HEK293 (cell line): ENCODE data around the gene PPID.

ENCODE experiments used
- GLI2 ChIP-seq: fragments of 450-650 bp; formaldehyde crosslinking; IDR thresholded peaks from 2 replicates; pipeline ENCODE4; 2017; ENCODE audit warnings: missing biosample characterization, missing genetic modification characterization, low read depth, borderline replicate concordance
- SP2 ChIP-seq: fragments of 450-650 bp; formaldehyde crosslinking; IDR thresholded peaks from 2 replicates; pipeline ENCODE4 v1.5.1; 2016; ENCODE audit warnings: missing biosample characterization, missing genetic modification characterization
- WT1 ChIP-seq: fragments of 450-650 bp; formaldehyde crosslinking; IDR thresholded peaks from 2 replicates; pipeline ENCODE4 v1.5.1; 2016; ENCODE audit warnings: missing biosample characterization, missing genetic modification characterization
- YY1 ChIP-seq: fragments of 450-650 bp; formaldehyde crosslinking; IDR thresholded peaks from 2 replicates; pipeline ENCODE4 v1.5.1; 2018; ENCODE audit warnings: missing biosample characterization, missing genetic modification characterization
- ZFP3 ChIP-seq: fragments of 450-650 bp; formaldehyde crosslinking; IDR thresholded peaks from 2 replicates; pipeline ENCODE4 v1.5.1; 2016; ENCODE audit warnings: low read depth, missing biosample characterization, missing genetic modification characterization
- ZFP69B ChIP-seq: fragments of 450-650 bp; formaldehyde crosslinking; IDR thresholded peaks from 2 replicates; pipeline ENCODE4 v1.5.1; 2016; ENCODE audit warnings: missing biosample characterization, missing genetic modification characterization
- ZNF184 ChIP-seq: fragments of 450-650 bp; IDR thresholded peaks from 2 replicates; pipeline ENCODE4 v1.5.1; 2018; ENCODE audit warnings: missing biosample characterization, mild to moderate bottlenecking, missing genetic modification characterization
- ZNF473 ChIP-seq: fragments of 450-650 bp; formaldehyde crosslinking; IDR thresholded peaks from 2 replicates; pipeline ENCODE4 v1.5.1; 2017; ENCODE audit warnings: missing biosample characterization, missing genetic modification characterization
- ZNF76 ChIP-seq: fragments of 450-650 bp; formaldehyde crosslinking; IDR thresholded peaks from 2 replicates; pipeline ENCODE4; 2016; ENCODE audit warnings: low read depth, missing biosample characterization, missing genetic modification characterization, borderline replicate concordance
- TF ChIP-seq, protein P1 (sequence below): fragments of 450-650 bp; formaldehyde crosslinking; IDR thresholded peaks from 2 replicates; pipeline ENCODE4 v1.5.1; 2016; ENCODE audit warnings: missing biosample characterization, missing genetic modification characterization, low read depth
- TF ChIP-seq, protein P2 (sequence below): fragments of 450-650 bp; formaldehyde crosslinking; IDR thresholded peaks from 2 replicates; pipeline ENCODE4 v1.5.1; 2016; ENCODE audit warnings: missing biosample characterization, missing genetic modification characterization
- TF ChIP-seq, protein P3 (sequence below): fragments of 450-650 bp; formaldehyde crosslinking; IDR thresholded peaks from 2 replicates; pipeline ENCODE4 v1.5.1; 2017; ENCODE audit warnings: missing biosample characterization, missing genetic modification characterization
- TF ChIP-seq, protein P4 (sequence below): fragments of 450-650 bp; formaldehyde crosslinking; IDR thresholded peaks from 2 replicates; pipeline ENCODE4 v1.5.1; 2016; ENCODE audit warnings: missing biosample characterization, missing genetic modification characterization
- TF ChIP-seq, protein P5 (sequence below): fragments of 450-650 bp; formaldehyde crosslinking; IDR thresholded peaks from 2 replicates; pipeline ENCODE4 v1.5.1; 2017; ENCODE audit warnings: missing biosample characterization, mild to moderate bottlenecking, missing genetic modification characterization, moderate library complexity

DNA sequence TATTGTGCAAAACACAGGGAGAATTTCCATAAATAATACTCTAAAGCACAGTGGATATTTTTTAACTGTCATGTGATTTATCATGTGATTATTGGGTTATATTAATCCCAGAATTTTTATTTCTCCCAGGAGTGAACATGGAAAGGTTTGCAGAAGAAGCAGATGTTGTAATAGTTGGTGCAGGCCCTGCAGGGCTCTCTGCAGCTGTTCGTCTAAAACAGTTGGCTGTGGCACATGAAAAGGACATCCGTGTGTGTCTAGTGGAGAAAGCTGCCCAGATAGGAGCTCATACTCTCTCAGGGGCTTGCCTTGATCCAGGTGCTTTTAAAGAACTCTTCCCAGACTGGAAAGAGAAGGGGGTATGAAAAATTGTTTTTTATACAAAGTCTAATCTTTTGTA lies 41.1 kb downstream of the PPID start:
- TF ChIP-seq, protein P1, sequence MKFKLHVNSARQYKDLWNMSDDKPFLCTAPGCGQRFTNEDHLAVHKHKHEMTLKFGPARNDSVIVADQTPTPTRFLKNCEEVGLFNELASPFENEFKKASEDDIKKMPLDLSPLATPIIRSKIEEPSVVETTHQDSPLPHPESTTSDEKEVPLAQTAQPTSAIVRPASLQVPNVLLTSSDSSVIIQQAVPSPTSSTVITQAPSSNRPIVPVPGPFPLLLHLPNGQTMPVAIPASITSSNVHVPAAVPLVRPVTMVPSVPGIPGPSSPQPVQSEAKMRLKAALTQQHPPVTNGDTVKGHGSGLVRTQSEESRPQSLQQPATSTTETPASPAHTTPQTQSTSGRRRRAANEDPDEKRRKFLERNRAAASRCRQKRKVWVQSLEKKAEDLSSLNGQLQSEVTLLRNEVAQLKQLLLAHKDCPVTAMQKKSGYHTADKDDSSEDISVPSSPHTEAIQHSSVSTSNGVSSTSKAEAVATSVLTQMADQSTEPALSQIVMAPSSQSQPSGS (tag by site-specific recombination) = no peak
- TF ChIP-seq ZNF473 (tag by site-specific recombination) (no peak), GLI2 (tag by site-specific recombination) (no peak), YY1 (tag by site-specific recombination) (no peak), WT1 (tag by site-specific recombination) (no peak), SP2 (no peak), ZFP3 (tag by site-specific recombination) (no peak), ZNF184 (tag by site-specific recombination) (no peak), ZFP69B (no peak), ZNF76 (tag by site-specific recombination) (no peak)
- TF ChIP-seq, protein P2, sequence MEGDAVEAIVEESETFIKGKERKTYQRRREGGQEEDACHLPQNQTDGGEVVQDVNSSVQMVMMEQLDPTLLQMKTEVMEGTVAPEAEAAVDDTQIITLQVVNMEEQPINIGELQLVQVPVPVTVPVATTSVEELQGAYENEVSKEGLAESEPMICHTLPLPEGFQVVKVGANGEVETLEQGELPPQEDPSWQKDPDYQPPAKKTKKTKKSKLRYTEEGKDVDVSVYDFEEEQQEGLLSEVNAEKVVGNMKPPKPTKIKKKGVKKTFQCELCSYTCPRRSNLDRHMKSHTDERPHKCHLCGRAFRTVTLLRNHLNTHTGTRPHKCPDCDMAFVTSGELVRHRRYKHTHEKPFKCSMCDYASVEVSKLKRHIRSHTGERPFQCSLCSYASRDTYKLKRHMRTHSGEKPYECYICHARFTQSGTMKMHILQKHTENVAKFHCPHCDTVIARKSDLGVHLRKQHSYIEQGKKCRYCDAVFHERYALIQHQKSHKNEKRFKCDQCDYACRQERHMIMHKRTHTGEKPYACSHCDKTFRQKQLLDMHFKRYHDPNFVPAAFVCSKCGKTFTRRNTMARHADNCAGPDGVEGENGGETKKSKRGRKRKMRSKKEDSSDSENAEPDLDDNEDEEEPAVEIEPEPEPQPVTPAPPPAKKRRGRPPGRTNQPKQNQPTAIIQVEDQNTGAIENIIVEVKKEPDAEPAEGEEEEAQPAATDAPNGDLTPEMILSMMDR (tag by site-specific recombination) = no peak
- TF ChIP-seq, protein P3, sequence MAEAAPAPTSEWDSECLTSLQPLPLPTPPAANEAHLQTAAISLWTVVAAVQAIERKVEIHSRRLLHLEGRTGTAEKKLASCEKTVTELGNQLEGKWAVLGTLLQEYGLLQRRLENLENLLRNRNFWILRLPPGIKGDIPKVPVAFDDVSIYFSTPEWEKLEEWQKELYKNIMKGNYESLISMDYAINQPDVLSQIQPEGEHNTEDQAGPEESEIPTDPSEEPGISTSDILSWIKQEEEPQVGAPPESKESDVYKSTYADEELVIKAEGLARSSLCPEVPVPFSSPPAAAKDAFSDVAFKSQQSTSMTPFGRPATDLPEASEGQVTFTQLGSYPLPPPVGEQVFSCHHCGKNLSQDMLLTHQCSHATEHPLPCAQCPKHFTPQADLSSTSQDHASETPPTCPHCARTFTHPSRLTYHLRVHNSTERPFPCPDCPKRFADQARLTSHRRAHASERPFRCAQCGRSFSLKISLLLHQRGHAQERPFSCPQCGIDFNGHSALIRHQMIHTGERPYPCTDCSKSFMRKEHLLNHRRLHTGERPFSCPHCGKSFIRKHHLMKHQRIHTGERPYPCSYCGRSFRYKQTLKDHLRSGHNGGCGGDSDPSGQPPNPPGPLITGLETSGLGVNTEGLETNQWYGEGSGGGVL (tag by site-specific recombination) = no peak
- TF ChIP-seq, protein P4, sequence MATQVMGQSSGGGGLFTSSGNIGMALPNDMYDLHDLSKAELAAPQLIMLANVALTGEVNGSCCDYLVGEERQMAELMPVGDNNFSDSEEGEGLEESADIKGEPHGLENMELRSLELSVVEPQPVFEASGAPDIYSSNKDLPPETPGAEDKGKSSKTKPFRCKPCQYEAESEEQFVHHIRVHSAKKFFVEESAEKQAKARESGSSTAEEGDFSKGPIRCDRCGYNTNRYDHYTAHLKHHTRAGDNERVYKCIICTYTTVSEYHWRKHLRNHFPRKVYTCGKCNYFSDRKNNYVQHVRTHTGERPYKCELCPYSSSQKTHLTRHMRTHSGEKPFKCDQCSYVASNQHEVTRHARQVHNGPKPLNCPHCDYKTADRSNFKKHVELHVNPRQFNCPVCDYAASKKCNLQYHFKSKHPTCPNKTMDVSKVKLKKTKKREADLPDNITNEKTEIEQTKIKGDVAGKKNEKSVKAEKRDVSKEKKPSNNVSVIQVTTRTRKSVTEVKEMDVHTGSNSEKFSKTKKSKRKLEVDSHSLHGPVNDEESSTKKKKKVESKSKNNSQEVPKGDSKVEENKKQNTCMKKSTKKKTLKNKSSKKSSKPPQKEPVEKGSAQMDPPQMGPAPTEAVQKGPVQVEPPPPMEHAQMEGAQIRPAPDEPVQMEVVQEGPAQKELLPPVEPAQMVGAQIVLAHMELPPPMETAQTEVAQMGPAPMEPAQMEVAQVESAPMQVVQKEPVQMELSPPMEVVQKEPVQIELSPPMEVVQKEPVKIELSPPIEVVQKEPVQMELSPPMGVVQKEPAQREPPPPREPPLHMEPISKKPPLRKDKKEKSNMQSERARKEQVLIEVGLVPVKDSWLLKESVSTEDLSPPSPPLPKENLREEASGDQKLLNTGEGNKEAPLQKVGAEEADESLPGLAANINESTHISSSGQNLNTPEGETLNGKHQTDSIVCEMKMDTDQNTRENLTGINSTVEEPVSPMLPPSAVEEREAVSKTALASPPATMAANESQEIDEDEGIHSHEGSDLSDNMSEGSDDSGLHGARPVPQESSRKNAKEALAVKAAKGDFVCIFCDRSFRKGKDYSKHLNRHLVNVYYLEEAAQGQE (tag by site-specific recombination) = no peak
- TF ChIP-seq, protein P5, sequence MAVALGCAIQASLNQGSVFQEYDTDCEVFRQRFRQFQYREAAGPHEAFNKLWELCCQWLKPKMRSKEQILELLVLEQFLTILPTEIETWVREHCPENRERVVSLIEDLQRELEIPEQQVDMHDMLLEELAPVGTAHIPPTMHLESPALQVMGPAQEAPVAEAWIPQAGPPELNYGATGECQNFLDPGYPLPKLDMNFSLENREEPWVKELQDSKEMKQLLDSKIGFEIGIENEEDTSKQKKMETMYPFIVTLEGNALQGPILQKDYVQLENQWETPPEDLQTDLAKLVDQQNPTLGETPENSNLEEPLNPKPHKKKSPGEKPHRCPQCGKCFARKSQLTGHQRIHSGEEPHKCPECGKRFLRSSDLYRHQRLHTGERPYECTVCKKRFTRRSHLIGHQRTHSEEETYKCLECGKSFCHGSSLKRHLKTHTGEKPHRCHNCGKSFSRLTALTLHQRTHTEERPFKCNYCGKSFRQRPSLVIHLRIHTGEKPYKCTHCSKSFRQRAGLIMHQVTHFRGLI (tag by site-specific recombination) = no peak
